ENCODE data around the gene DCLRE1A. TPM values are rescaled to one million over a fixed set of nuclear protein-coding genes. Genes with fewer than 3 reads are reported as not detected.

The DCLRE1A gene
- total and polyA plus RNA-seq, 10 of the 15 experiments (the other 5 are each of a cell fraction or from before 2014, with no cell fraction given) = 4.8 to 29.8 (median 14.0) TPM

GRCh38 chr10:113820507-113820906 lies 33.4 kb downstream of the DCLRE1A start:
- H3K9ac ChIP-seq (ENCODE audit: control insufficient read depth, insufficient read depth, low read length) = no peak overlapping the region
- WGBS (ENCODE audit: insufficient coverage, insufficient replicate concordance, low lambda C conversion rate, missing lambda C conversion rate) = 54% methylated on average over 8 of the region's 8 CpGs
- ATAC-seq (peak; percentile 54; the same call in 2 of the 3 replicates), FAIRE-seq (no peak), DNase-seq (ENCODE audit: low read depth, low spot score) (no peak)
- in situ Hi-C loops (cut with MboI) = no loop called here
- ChIA-PET RAD21 (ENCODE audit: unreplicated experiment) (no interaction called here), CTCF (no interaction called here), POLR2A (no interaction called here), SMC1A (ENCODE audit: uncharacterized antibody, unreplicated experiment) (no interaction called here)
- BruUV-seq (replicated peaks) = no TSS peak
- intact Hi-C loops (cut with micrococcal nuclease; ENCODE audit: unreplicated experiment) = no loop called here
- H3K27me3 ChIP-seq (replicated peaks in 1 of 2; ENCODE audit: control insufficient read depth in 2 of 2, insufficient read depth in 2 of 2, low read length in 1 of 2) = no peaks in the 10 kb centered on the region
- no peak overlapping the region for H3K27ac ChIP-seq (ENCODE audit: control insufficient read depth, insufficient read depth)
- H4K20me1 ChIP-seq (ENCODE audit: control insufficient read depth, insufficient read depth) = no peaks in the 10 kb centered on the region
- TF ChIP-seq CHD4 (IDR thresholded peaks at IDR 0.05) (no peak), ASH2L (IDR thresholded peaks at IDR 0.05; ENCODE audit: borderline replicate concordance, low read depth) (no peak), BMI1 (IDR thresholded peaks at IDR 0.05; ENCODE audit: borderline replicate concordance) (no peak), RCOR1 (conservative IDR thresholded peaks at IDR 0.05; ENCODE audit: low read depth, low read length) (no peak), CHD2 (IDR thresholded peaks at IDR 0.05; ENCODE audit: borderline replicate concordance, low read depth, low read length) (no peak), GABPA (IDR thresholded peaks at IDR 0.05; ENCODE audit: low read depth) (no peak), DPF2 (IDR thresholded peaks at IDR 0.05) (no peak), SMAD1 (IDR thresholded peaks at IDR 0.05; ENCODE audit: low read depth, partially characterized antibody) (no peak), POU2F2 (IDR thresholded peaks at IDR 0.05; ENCODE audit: borderline replicate concordance, low read depth, low read length) (no peak), RAD21 (IDR thresholded peaks at IDR 0.05; ENCODE audit: insufficient read depth, low read depth, low read length) (peak; percentile 22; the same call in 1 of the 2 replicates), ESRRA (IDR thresholded peaks at IDR 0.05; ENCODE audit: low read length) (no peak)
- TF ChIP-seq, protein P1, sequence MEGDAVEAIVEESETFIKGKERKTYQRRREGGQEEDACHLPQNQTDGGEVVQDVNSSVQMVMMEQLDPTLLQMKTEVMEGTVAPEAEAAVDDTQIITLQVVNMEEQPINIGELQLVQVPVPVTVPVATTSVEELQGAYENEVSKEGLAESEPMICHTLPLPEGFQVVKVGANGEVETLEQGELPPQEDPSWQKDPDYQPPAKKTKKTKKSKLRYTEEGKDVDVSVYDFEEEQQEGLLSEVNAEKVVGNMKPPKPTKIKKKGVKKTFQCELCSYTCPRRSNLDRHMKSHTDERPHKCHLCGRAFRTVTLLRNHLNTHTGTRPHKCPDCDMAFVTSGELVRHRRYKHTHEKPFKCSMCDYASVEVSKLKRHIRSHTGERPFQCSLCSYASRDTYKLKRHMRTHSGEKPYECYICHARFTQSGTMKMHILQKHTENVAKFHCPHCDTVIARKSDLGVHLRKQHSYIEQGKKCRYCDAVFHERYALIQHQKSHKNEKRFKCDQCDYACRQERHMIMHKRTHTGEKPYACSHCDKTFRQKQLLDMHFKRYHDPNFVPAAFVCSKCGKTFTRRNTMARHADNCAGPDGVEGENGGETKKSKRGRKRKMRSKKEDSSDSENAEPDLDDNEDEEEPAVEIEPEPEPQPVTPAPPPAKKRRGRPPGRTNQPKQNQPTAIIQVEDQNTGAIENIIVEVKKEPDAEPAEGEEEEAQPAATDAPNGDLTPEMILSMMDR (IDR thresholded peaks at IDR 0.05 in 2 of 3, conservative IDR thresholded peaks at IDR 0.05 in 1 of 3; ENCODE audit: control insufficient read depth in 2 of 3, extremely low read depth in 1 of 3, insufficient read depth in 1 of 3, low read depth in 3 of 3, low read length in 3 of 3) = peak in 2 of 3 experiments; percentile 8 to 19; a peak in 1 of 6 replicates
- no peaks in the 10 kb centered on the region for H3K79me2 ChIP-seq (ENCODE audit: control insufficient read depth, insufficient read depth, low read length)
- no peaks in the 10 kb centered on the region for H3K9me3 ChIP-seq (replicated peaks; ENCODE audit: control insufficient read depth, insufficient read depth, low read length)
- H3K4me3 ChIP-seq = no peak overlapping the region
- no peak overlapping the region for H2AFZ ChIP-seq (ENCODE audit: control insufficient read depth, low read depth, low read length)
- H3K4me2 ChIP-seq (ENCODE audit: control insufficient read depth, insufficient read depth) = no peak overlapping the region
- H3K4me1 ChIP-seq (ENCODE audit: control insufficient read depth, insufficient read depth, low read length) = no peaks in the 10 kb centered on the region
- H3K36me3 ChIP-seq (ENCODE audit: control insufficient read depth in 2 of 2, insufficient read depth in 2 of 2, low read length in 1 of 2) = no peaks in the 10 kb centered on the region

Data from GM12878 (cell line).